ENCODE measurements around the gene SLC35C1. TPM values are rescaled to one million over a fixed set of nuclear protein-coding genes. Genes with fewer than 3 reads are reported as not detected.

SLC35C1 gene
- total RNA-seq: 10 to 100 TPM; 23.6 to 68.6 (median 28.2) TPM

DNA sequence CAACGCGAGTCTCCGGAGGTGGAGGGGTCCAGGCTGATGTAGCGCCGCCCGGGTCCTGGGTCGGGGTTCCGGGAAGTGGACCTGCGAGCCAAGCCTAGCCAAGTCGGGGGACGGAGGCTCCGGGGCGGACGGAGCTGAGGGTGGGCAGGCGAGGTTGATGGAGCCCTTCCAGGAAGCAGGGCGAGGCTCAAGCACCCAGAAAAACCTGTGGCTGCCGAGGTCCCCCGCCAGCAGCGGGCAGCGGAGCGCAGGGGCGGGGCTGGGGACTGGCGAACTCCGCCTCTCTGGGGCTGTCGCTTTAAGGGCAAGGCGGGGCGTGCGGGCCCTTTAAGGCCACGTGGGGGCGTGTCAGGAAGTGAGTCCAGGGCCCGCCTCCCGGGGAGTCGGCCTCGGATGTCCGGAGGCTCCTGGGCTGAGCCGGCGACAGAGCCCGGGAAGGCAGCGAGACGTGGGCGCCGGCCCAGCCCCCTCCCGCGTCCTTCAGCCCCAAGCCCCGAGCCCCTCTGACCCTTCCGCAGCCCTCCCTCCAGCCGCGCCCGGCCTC lies at the start of gene SLC35C1:
Gene SLC35C1 (plus strand): TSS at position 389 of the 544 bp plus-strand sequence. CDS start 653 bp downstream, outside the sequence.
- peak; percentile 90 for DNase-seq
- Histone ChIP-seq H3K27me3 (no peaks in the 10 kb centered on the region), H3K4me1 (peaks cover 31 to 75% (median 35%) of the 10 kb centered on the region in 3 donors), H3K9me3 (no peaks in the 10 kb centered on the region), H3K36me3 (peaks cover 0 to 22% (median 0%) of the 10 kb centered on the region in 3 donors), H3K4me3 (peak within 1 kb of the TSS; percentile 63 to 91 (median 84)), H3K27ac (peak within 1 kb of the TSS; percentile 93 to 98 (median 96))
- intact Hi-C loops (cut with DNase I): no loop called here
- TF ChIP-seq CTCF (IDR thresholded peaks at IDR 0.05) (peak; percentile 7 to 36 (median 24)), POLR2A (IDR thresholded peaks at IDR 0.05) (peak in 3 of 4 donors; percentile 81 to 95 (median 85))
- whole genome bisulfite sequencing, 2 donors: 0 to 3% methylated on average over 13 to 15 of the region's 49 CpGs

DNA sequence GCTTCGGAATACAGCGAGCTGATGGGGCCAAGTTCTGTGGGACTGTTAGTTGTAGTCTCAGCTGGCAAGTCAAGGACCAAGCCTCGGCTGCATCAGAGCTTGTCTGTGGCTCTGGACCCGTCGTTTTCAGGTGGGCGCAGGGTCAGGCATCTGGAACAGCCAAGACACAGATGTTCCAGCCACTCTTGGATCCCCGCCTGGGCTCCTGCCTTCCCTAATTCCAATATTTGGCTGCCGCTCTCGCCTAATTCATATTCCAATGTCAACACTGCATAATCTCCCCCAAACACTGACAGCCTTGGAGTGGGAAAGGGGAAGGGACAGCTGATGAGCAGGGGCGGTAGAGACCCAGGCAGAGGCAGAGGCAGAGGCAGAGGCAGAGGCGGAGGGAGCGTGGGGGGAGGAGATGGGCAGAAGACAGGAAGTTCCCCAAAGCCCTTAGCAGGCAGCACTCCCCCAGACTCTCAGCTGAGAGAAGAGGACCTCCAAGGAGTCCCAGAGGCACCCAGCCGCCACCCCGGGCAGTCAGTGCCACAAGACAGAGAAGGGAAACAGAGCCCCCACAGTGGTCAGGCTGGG lies 49.6 kb upstream of the SLC35C1 start:
- H3K27me3 ChIP-seq: peaks cover 0 to 56% (median 0%) of the 10 kb centered on the region in 4 donors
- H3K9me3 ChIP-seq: no peaks in the 10 kb centered on the region
- no peak for DNase-seq
- intact Hi-C loops (cut with DNase I): no loop called here
- H3K36me3 ChIP-seq: no peaks in the 10 kb centered on the region
- H3K4me3 ChIP-seq: no peak overlapping the region
- H3K4me1 ChIP-seq: peaks cover 0 to 6% (median 0%) of the 10 kb centered on the region in 3 donors
- H3K27ac ChIP-seq: no peak overlapping the region
- TF ChIP-seq CTCF (IDR thresholded peaks at IDR 0.05) (no peak), POLR2A (IDR thresholded peaks at IDR 0.05) (no peak)
- WGBS, 2 donors: 47 to 52% methylated on average over 12 of the region's 14 CpGs

GRCh38 chr11:45756384-45757010 lies 48.5 kb upstream of the SLC35C1 start:
- Histone ChIP-seq H3K4me3 (no peak overlapping the region), H3K36me3 (no peaks in the 10 kb centered on the region), H3K9me3 (no peaks in the 10 kb centered on the region), H3K27ac (no peak overlapping the region), H3K27me3 (peaks cover 0 to 45% (median 0%) of the 10 kb centered on the region in 4 donors), H3K4me1 (peaks cover 0 to 6% (median 0%) of the 10 kb centered on the region in 3 donors)
- no peak for DNase-seq
- TF ChIP-seq CTCF (IDR thresholded peaks at IDR 0.05): no peak
- no peak for TF ChIP-seq POLR2A (IDR thresholded peaks at IDR 0.05)
- 78 to 81% methylated on average over 11 to 13 of the region's 13 CpGs for WGBS, 2 donors
- intact Hi-C loops (cut with DNase I): no loop called here

DNA sequence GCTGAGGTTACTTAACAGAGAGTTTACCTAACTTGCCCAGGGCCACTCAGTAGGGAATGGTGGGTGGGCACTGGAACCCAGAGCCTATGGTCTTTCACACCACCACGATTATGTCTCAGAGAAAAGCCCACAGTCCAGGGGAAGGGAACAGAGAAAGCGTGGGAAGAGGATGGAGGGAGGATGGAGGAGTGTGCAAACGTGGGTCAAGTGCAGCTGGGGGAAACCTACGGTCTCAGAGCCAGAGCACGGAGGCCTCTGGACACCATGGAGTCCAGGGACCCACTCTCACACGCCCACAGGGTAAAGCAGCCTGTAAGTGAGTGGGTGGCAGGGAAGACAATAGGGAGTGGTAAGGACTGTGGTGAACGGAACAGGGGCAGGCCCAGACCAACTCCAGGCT lies 47.3 kb upstream of the SLC35C1 start:
- 48 to 65% methylated on average over 7 of the region's 7 CpGs for WGBS, 2 donors
- no peak for DNase-seq
- no peak overlapping the region for H3K27ac ChIP-seq
- no peaks in the 10 kb centered on the region for H3K9me3 ChIP-seq
- TF ChIP-seq CTCF (IDR thresholded peaks at IDR 0.05): no peak
- TF ChIP-seq POLR2A (IDR thresholded peaks at IDR 0.05): no peak
- H3K27me3 ChIP-seq: peaks cover 0 to 33% (median 0%) of the 10 kb centered on the region in 4 donors
- no peaks in the 10 kb centered on the region for H3K36me3 ChIP-seq
- intact Hi-C loops (cut with DNase I): no loop called here
- peaks cover 0 to 6% (median 0%) of the 10 kb centered on the region in 3 donors for H3K4me1 ChIP-seq
- H3K4me3 ChIP-seq: no peak overlapping the region

DNA sequence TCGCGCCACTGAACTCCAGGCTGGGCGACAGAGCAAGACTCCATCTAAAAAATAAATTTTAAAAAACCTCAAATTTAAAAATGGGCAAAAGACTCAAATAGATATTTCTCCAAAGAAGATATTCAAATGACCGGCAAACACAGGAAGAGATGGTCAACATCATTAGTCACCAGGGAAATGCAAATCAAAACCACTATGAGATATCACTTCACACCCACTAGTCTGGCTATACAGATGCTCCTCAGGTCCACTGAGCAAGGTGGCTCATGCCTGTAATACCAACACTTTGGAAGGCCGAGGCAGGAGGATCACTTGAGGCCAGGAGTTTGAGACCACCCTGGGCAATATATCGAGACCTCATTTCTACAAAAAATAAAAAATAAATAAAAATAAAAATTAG lies 43.3 kb upstream of the SLC35C1 start:
- intact Hi-C loops (cut with DNase I): no loop called here
- no peaks in the 10 kb centered on the region for H3K36me3 ChIP-seq
- TF ChIP-seq CTCF (IDR thresholded peaks at IDR 0.05) (no peak), POLR2A (IDR thresholded peaks at IDR 0.05) (no peak)
- 88 to 90% methylated on average over 6 of the region's 6 CpGs for WGBS, 2 donors
- no peaks in the 10 kb centered on the region for H3K4me1 ChIP-seq
- H3K27me3 ChIP-seq: peaks cover 0 to 20% (median 0%) of the 10 kb centered on the region in 4 donors
- no peak overlapping the region for H3K4me3 ChIP-seq
- H3K27ac ChIP-seq: no peak overlapping the region
- no peak for DNase-seq
- no peaks in the 10 kb centered on the region for H3K9me3 ChIP-seq
